Duodenal mucosa (tissue), 2 donors: ENCODE measurements around the gene ZBTB20.

Experiments used
- H3K27ac ChIP-seq: one replicate; pipeline ENCODE4 v1.7.0; 2013; ENCODE audit warnings: low read depth, low read length
- H3K27me3 ChIP-seq, 2 donors: one replicate each; pipeline ENCODE4 v1.7.0; 2013; ENCODE audit warnings: low read length in 2 of 2, control low read depth in 1 of 2; ENCODE audit not compliant: insufficient read depth in 2 of 2, control insufficient read depth in 1 of 2
- H3K36me3 ChIP-seq, 2 donors: one replicate each; pipeline ENCODE4 v1.7.0; 2013; ENCODE audit warnings: low read length in 2 of 2, control low read depth in 1 of 2; ENCODE audit not compliant: insufficient read depth in 2 of 2, control insufficient read depth in 1 of 2
- H3K4me1 ChIP-seq, 2 donors: one replicate each; pipeline ENCODE4 v1.7.0; 2013; ENCODE audit warnings: low read length in 2 of 2, control low read depth in 1 of 2; ENCODE audit not compliant: insufficient read depth in 2 of 2, control insufficient read depth in 1 of 2
- H3K4me3 ChIP-seq, 2 donors: one replicate each; pipeline ENCODE4 v1.7.0; 2013; ENCODE audit warnings: low read length in 2 of 2, low read depth in 1 of 2
- H3K9ac ChIP-seq, 2 donors: one replicate each; pipeline ENCODE4 v1.7.0; 2013; ENCODE audit warnings: low read length in 2 of 2, low read depth in 1 of 2
- H3K9me3 ChIP-seq, 2 donors: one replicate each; pipeline ENCODE4 v1.7.0; 2013; ENCODE audit warnings: low read length in 2 of 2, control low read depth in 1 of 2; ENCODE audit not compliant: control insufficient read depth in 1 of 2

ZBTB20 gene

DNA sequence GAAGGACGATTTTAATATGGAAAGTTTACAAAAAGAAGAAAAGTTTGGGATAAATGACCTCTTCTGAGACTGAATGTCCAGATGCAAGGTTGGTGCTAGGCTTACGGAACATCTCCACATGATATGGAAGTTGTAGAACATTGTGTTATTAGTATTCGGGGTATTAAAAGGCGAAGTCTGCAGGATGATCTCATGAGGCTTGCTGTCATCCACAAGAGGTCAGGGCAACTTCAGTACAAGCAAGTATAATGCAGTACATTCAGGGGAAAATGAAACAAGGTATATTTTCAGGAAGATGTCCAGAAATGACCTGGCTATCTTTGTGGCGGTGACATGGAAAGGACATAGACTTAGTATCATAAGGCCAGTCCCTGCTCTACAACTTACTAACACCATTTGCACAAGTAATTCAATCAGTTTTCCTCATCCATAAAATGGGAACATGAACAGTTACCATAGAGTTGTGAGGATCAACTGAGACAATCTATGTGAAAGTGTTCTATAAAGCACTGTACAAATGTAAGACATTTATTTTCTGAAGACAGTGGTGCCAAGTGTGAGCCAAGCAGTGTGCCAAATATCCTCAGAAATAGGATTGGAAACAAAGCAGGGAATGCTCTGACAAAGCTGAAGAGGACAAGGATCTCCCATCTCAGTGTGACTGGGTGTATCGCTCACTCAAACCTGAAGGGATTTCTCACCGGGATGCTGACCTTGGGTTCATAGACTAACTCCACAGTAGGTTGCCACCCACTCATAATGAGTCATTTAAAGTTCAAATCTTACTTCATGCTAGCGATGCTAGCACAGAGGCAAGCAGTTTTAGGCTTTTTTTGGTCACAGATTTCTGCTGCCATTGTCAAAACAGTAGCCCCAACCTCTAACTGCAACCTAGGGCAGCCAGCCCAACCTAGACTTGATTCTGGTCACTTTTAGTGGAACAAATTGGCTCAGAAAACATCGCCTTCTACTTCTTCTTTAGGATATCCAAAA, 735.0 kb downstream of the ZBTB20 start:
- H3K36me3 ChIP-seq = no peaks in the 10 kb centered on the region
- no peaks in the 10 kb centered on the region for H3K9me3 ChIP-seq
- no peak overlapping the region for H3K4me3 ChIP-seq
- no peaks in the 10 kb centered on the region for H3K27me3 ChIP-seq
- peak overlapping the region; percentile 24 for H3K27ac ChIP-seq
- H3K9ac ChIP-seq = no peak overlapping the region
- peaks cover 0 to 15% of the 10 kb centered on the region in 2 donors for H3K4me1 ChIP-seq

DNA sequence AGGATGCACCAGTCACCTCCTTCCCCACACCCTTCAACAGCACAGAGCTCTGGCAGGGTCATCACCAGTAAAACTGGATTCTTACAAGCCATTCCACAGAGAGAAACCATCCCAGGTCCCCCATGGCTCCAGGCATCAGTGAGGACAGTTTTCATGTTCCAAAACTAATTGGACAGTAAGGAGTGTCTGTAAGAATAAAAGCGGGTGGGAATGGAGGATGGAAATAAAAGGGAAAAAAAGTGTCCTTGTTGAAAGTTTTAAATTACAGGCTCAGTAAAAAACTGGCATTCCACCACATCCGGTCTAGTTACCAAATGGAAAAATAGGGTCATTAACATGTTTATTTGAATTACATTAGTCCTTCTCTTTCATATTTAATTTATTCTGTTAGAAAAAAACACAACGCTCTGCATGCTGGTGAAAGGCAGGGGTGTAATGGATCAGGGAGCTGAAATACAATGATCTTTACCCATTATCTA, 735.9 kb downstream of the ZBTB20 start:
- no peaks in the 10 kb centered on the region for H3K36me3 ChIP-seq
- no peaks in the 10 kb centered on the region for H3K9me3 ChIP-seq
- H3K4me1 ChIP-seq = peaks cover 0 to 15% of the 10 kb centered on the region in 2 donors
- H3K27me3 ChIP-seq = no peaks in the 10 kb centered on the region
- peak overlapping the region; percentile 8 for H3K27ac ChIP-seq
- no peak overlapping the region for H3K4me3 ChIP-seq
- no peak overlapping the region for H3K9ac ChIP-seq

DNA sequence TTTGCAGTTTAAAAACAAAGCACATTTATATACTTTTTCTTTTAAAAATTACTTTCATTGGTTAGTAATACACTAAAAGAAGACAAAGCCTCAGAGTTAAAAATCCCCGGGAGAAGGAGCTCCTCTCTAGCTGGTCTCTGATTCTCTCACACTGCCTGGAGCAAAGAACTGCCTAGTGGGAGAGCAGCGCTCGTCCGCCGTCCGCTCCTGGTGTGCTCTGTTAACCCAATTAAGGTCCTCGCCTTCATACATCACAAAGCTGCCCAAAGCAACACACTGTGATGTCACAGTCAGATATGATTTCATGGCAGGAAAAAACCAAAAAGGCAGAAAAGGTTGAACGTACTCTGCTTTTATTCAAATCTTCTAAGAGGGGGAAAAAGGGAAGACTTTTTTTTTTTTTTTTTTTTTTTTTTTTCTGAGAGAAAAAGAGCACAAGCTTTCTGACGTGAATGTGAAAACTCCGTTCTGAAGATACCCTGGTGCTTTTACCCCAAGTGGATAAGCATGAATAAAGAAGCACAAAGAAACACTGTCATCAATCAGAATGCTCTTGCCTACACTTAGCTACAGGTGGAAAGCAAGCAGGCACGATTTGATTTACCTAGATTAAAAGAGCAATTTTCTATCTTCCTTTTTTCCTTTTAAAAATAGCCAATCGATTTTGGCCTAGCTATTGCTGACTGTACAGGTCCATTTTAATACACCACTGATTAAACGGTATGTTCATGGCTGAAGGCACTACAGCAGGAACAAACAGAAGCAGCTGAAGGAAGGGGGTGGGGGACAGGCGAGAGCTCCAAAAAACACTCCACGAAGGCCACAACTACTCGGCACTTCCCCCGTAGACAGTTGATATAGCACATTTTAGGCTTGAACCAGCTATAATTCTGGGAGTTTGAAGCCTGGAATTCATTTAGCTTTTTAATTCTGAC, 738.1 kb downstream of the ZBTB20 start:
- H3K36me3 ChIP-seq = no peaks in the 10 kb centered on the region
- no peak overlapping the region for H3K4me3 ChIP-seq
- no peak overlapping the region for H3K27ac ChIP-seq
- H3K4me1 ChIP-seq = peaks cover 0 to 15% of the 10 kb centered on the region in 2 donors
- peak overlapping the region in 1 of 2 donors; percentile 6 for H3K9ac ChIP-seq
- H3K27me3 ChIP-seq = no peaks in the 10 kb centered on the region
- H3K9me3 ChIP-seq = no peaks in the 10 kb centered on the region

DNA sequence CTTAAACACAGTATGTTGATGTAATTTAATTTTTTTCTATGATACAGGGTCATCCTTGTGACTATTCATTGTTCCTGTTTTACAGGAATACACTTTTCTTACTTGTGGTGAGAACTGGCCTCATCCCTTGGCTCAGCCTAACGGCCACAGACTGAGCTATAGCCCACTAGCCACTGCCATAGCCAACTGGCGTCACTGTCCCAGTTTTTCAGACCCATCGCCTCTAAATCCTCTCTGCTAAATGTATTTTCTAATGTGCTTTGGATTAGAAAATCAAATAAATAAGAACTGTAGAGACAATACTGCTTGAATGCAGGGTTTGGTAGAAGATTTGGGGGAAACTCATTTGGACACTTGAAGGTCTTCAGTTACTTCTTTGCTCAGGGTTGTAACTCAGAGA, 740.2 kb downstream of the ZBTB20 start:
- no peaks in the 10 kb centered on the region for H3K36me3 ChIP-seq
- H3K9me3 ChIP-seq = no peaks in the 10 kb centered on the region
- no peak overlapping the region for H3K9ac ChIP-seq
- no peak overlapping the region for H3K4me3 ChIP-seq
- H3K4me1 ChIP-seq = peaks cover 0 to 6% of the 10 kb centered on the region in 2 donors
- no peaks in the 10 kb centered on the region for H3K27me3 ChIP-seq
- no peak overlapping the region for H3K27ac ChIP-seq

DNA sequence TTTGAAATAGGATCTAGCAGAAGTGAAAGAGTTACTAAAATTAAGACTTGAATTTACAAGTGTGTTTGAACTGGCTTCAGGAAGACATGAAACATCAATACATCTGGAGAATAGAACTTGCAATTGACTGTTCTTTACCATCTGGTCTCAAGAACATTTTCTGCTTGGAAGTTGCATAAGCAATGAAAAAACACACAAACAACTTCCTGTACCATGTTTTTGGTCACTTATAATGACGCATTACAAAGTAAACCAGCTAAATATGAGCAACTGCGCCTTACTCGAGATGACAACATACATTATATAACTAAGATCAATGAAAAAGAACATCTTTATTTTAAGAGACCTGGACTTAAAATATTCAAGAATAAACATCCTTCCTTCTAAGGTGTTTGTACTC, 740.8 kb downstream of the ZBTB20 start:
- Histone ChIP-seq H3K9ac (no peak overlapping the region), H3K9me3 (no peaks in the 10 kb centered on the region), H3K27me3 (no peaks in the 10 kb centered on the region), H3K27ac (no peak overlapping the region), H3K36me3 (no peaks in the 10 kb centered on the region), H3K4me1 (peaks cover 0 to 5% of the 10 kb centered on the region in 2 donors), H3K4me3 (no peak overlapping the region)

DNA sequence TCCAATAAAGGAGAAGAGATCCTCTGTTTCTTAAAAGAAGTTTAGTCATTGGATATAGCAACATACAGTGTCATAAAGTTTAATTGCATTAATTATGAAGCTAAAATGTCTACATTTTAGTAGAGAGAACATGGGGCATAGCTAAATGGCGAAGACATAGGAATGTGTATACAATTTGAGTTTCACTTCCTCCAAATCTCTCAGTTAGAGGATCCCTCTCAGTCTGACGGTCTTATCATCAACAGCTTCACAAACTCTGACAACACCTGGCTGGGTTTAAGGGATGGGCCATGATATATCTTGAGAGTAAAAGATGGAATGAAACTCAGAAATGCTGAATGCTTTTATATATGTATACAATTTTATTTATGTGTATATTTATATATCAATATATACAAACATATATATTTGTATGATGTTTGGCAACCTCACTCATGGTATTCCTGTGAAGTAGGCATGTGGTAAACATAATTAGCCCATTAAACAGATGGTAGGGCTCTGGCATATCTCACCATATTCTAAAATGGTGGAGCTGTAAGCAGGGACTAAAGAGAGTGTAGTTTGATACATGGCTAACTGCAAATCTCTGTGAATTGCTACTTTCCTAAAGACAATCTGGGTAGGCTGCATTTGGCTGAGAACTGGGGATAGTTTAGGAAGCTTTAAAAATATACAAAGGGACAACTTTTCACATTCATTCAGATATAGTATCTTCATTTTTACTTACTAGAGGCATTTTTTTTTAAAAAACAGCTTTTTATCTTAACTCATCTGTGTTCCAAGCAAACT, 741.7 kb downstream of the ZBTB20 start:
- Histone ChIP-seq H3K27me3 (no peaks in the 10 kb centered on the region), H3K9ac (no peak overlapping the region), H3K4me1 (no peaks in the 10 kb centered on the region), H3K36me3 (no peaks in the 10 kb centered on the region), H3K4me3 (no peak overlapping the region), H3K9me3 (no peaks in the 10 kb centered on the region), H3K27ac (no peak overlapping the region)

DNA sequence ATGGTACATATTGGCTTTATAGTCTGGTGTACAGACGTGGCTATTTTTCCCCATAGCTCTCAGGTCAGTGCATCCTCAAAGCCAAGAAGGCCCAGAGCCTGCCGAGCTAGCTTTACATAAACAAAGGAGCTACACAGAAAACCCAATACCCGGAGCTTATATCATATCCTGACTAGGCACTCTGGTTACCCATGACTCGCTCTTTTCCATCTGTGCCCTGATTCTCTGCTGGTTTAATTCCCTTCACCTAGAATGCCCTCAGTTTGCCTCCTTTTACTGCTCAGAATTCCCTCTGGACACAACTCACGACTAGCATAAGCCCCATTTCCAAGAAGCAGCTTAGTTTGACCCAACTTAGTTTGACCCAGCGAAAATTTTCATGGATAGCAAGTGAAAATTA, 742.5 kb downstream of the ZBTB20 start:
- H3K4me3 ChIP-seq = no peak overlapping the region
- H3K27ac ChIP-seq = no peak overlapping the region
- no peaks in the 10 kb centered on the region for H3K4me1 ChIP-seq
- no peaks in the 10 kb centered on the region for H3K36me3 ChIP-seq
- no peaks in the 10 kb centered on the region for H3K9me3 ChIP-seq
- no peak overlapping the region for H3K9ac ChIP-seq
- H3K27me3 ChIP-seq = no peaks in the 10 kb centered on the region

DNA sequence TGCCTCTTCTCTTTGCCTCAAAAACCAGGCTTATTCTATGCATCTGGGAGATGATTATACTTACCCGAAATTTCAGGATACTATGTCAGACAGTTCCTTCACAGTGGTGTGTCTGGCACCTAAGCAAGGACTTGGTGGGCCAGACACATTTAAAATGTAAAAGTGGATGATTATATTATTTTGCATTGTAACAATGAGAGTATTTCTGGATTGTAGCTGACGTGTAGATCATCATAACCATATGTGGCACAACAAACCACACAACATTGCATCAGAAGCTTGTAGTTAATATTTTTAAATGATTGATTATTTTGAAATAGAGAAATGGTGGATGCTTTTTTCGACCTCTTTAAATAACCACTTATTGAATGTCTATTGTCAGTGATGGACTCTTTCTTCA, 744.2 kb downstream of the ZBTB20 start:
- Histone ChIP-seq H3K27ac (no peak overlapping the region), H3K36me3 (no peaks in the 10 kb centered on the region), H3K4me1 (no peaks in the 10 kb centered on the region), H3K4me3 (no peak overlapping the region), H3K9me3 (no peaks in the 10 kb centered on the region), H3K9ac (no peak overlapping the region), H3K27me3 (no peaks in the 10 kb centered on the region)

DNA sequence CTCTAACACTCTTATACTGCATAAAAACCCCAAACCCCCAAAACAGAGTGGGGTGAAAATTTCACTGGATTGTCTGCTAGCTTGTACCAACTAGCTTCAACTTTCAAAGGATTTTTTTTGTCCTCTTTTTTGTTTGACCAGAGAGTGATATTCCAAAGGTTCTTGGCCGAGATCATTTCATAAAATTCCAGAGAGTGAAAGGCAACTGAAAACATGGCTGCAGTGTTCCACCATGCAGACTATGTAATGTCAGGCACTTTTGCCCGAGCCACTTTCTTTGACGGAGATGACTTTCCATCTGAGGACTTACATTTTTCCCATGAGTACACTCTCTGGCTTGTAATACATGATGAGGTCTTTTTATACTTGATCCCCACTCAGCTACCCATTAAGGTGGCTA, 745.7 kb downstream of the ZBTB20 start:
- Histone ChIP-seq H3K27me3 (no peaks in the 10 kb centered on the region), H3K4me3 (no peak overlapping the region), H3K9me3 (no peaks in the 10 kb centered on the region), H3K36me3 (no peaks in the 10 kb centered on the region), H3K9ac (no peak overlapping the region), H3K27ac (no peak overlapping the region), H3K4me1 (no peaks in the 10 kb centered on the region)
